NCI-H146 treated with DMSO at 0.1 percent for 48 hours (cell line): ENCODE results near the gene TRERF1.

ENCODE experiments used
- DNase-seq: peaks from one replicate; lab custom pipeline; 2025; ENCODE audit not compliant: unreplicated experiment; lab: John Stamatoyannopoulos, UW

TRERF1 gene

DNA sequence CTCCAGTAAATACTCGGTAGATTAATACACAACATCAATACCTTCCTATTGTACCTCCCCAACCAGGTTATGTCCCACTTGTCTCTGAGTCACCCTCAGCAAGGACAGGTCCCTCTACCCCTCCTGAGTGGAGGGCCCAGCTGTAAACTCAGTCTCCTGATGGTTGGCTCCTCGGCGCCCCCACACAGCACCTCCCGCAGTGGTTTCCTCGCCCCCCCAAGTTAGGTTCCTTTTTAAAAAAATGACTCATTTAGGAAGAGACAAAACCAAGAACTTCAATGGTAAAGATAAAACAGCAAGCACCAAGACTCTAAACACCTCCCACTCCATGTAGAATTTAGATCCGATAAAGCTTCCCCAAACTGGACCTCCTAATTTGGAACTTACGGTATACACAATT, 83.5 kb downstream of the TRERF1 start:
- no peak for DNase-seq

DNA sequence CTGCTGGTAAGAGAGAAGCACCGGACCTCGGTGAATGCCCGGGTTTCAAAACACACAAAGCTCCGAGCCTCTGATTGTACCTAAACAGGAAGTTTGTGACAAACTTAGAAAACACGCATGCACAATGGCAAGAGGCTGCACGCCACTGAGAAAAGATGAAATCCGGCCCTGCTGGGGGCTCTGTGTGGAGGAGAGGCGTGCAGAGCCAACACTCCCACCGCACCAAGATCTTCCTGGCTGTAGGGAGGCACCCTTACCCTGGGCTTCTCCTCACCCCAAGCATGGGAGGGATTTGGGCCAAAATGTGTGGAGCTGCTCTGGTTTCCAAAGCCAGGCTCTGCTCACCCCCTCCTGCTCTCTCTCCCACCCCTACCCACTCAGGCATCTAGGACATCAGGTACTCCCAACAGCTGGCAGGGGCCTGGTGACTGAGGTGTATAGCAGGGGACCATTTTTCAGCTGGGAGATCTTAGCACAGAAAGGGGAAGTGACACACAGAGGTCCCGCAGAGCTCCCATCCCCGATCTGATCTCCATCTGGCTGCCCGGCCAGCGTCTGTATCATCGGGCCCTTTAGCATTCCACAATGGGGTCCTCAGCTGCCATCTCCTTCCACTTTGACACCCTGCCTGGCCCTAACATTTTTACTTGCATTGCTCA, 84.2 kb downstream of the TRERF1 start:
- no peak for DNase-seq

DNA sequence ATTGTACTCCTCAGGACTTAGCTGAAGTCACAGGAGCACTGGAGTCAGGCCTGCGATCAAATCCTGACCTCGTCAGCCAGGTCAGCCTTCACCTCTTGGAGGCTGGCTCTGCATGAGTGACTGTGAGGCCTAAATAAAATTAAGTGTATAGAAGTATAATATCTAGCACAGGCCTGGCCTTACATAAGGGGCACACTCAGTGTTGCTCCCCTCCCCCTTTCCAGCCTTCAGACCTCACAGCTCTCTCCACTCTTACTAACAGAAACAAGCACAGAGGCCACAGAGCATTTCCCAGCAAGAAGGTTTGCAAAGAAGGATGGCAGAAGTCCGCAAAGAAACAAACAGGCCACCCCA, 84.8 kb downstream of the TRERF1 start:
- no peak for DNase-seq

DNA sequence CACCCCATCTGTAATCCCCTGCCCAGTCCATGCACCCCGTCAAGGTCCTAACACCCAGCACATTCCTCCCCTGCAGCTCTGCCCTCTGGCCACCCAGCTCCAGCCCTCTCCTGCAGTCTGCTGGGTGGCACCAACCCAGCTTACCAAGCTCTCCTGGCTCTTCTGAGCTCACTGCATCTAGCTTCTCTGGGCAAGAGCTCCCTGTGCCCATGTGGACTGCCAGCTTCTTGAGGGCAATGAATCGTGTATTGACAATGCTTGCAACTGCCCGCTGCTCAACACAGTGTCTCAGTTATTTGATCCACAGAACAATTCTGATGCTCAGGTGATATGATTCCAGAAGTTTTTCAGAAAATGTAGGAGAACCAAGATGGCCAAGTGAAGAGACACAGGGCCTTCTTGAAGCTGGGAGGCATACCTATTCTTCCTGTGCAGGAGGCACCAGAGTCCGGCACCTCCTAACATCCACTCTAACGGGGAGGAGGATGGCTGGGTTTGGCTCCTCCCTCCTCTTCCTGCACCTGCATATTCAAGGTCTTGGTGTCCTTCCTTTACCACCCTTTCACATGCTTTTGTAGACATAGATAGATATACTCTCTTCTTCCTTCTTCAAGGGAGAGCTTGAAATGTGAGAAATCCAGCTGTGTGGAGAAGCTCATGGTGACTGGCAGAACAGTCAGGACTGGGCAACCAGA, 85.6 kb downstream of the TRERF1 start:
- DNase-seq, result no peak

DNA sequence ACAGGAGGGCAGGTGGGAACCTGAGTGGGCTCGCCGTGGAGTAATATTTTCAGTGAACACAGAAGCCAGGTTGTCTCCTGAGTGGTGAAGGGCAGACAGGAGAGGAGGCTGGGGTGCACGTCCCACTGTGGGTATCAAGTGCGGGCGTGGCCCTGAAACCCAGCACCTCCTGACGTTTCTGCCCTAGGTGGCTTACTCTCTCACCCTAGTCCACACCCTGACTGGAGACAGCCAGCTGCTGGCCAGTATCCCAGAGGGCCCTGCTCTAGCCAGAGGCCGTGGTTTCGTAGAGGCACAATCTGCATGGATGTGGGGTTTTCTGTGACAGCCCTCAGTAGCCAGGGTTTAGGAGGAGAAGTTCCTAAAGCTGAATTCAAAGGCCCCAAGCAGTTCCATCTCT, 86.7 kb downstream of the TRERF1 start:
- no peak for DNase-seq

DNA sequence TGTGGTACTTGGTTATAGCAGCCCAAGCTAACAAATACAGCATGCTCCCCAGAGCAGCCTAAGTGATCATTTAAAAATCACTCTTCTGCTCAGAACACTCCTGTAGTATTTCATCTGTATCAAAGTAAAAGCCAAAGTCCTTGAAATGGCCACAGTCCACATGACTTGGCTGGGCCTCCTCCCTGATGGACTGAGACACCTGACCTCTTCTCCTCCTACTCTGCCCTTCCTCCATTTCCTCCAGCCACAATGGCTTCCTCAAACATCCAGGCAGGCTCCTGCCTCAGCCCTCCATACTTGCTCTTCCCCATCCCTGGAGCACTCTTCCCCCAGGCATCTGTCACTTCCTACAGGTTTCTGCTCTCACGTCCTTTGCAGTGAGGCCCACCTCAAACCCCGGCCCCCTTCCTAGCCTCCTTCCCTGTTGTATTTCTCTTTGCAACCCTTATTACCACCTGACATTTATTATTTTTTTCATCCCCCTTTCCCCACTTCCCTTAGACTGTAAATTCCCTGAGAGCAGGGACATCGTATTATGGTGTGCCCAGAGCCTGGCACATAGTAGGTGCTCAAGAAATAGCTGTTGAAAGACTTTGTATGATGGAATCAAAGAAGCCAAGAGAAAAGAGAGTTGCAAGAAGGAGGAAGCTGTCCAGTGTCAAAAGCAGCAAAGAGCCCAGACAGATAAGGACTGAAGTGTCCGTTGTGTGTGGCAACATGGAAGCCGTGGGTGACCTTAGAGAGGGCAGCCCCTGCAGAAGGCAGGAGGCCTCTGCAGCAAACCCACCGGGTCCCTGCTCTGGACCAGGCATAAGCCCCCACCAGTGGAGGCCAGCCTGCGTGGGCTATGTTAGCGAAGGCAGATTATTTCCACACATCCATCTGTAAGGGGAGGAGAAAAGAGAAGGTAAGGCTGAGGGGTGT, 87.5 kb downstream of the TRERF1 start:
- DNase-seq, result no peak

DNA sequence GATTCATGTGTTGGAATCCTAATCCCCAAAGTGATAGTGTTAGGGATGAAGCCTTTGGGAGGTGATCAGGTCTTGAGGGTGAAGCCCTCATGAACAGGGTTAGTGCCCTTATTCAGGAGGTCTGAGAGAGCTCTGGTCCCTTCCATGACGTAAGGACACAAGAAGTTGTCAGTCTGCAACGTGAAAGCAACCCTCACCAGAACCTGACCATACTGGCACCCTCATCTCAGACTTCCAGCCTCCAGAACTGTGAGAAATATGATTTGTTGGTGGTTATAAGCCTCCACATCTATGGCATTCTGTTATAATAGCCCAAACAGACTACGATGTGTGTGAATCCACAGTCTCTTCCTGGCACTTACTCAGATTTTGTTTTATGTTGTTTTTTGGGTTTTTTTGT, 90.7 kb downstream of the TRERF1 start:
- no peak for DNase-seq

DNA sequence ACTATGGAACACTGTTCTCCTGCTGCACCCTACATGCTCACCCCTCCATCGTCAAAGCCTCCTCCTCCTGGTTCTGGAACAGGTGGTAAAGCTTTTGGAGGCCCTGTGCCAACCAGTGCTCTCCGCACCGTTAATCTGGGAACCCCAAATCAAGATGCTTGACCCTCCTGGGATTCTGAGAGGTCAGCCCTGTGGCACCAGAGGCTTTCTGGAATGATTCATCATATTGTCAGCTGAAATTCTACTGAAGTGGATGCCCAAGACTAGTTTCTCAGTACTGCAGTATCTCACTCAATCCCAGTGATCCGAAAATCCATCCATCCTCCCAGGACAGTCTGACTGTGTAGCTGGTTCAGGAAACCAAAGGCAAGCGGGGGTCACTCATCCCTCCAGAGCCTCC, 92.7 kb downstream of the TRERF1 start:
- no peak for DNase-seq

DNA sequence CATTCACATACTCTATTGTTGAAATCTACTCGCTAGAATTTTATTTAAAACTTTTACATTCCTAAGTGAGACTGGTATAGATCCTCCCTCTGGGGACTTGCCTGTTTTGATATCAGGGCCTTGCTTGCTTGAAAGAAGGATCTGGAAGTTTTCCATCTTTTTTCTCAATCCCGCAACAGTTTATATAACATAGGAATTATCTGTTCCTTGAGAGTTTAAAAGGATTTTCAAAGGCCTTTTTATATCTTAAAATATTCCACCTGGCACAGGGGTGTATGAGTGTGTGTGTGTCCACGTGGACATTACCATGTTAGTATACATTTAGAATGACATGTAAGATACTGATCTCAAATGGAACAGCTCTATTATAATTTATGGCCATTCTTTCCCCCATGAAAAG, 96.3 kb downstream of the TRERF1 start:
- no peak for DNase-seq

DNA sequence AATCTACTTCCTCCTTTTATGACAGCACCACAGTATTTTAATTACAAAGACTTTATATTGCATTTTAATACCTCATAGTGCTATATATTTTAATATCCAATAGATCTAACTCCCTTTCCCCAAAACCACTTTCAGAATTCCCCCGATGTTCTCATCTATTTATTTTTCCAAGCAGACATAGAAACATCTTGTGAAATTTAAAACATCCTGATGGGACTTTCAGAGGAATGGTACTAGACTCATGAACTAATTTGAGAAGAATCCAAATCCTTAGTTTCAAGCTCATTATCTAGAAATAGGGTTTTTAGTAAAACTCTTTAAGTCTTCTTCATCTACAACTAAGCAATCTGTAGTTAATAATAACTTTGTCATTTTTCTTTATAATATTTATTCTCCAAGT, 97.0 kb downstream of the TRERF1 start:
- no peak for DNase-seq

DNA sequence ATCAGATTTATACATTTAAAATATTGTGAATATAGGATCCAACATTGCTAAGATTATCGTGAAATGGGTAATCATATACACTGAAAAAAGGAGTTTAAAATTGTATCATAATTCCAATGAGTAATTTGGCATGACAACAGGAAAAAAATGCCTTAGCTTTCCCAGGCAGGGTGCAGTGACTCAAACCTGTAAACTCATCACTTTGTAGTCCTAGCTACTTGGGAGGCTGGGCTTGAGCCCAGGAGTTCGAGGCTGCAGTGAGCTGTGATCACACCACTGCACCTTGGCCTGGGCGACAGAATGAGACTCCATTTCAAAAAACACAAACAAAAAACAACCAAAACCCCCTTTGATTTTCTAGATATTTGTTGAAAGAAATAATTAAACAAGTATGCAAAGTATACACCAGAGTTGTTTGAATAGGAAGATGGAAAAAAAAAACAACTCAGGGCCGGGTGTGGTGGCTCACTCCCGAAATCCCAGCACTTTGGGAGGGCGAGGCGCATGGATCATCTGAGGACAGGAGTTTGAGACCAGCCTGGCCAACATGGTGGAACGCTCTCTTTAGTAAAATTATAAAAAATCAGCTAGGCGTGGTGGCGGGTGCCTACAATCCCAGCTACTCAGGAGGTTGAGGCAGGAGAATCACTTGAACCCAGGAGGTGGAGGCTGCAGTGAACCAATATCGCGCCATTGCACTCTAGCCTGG, 98.7 kb downstream of the TRERF1 start:
- DNase-seq, result no peak

DNA sequence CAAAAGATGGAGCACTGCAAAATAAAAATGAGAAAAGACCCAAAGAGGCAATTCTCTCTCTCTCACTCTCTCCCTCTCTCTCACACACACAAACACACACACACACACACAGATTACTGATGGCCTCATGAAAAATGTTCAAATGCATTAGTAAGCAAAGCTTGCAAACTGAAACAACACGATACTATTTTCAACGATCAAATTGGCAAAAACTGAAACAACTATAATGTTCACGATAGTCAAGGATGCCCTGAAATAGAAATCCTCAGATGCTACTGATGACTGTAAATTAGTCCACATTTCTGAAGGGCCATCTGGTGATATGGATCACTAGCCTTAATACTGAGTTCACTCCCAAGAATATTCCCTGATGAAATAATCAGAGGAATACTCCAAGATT, 100.8 kb downstream of the TRERF1 start:
- no peak for DNase-seq

DNA sequence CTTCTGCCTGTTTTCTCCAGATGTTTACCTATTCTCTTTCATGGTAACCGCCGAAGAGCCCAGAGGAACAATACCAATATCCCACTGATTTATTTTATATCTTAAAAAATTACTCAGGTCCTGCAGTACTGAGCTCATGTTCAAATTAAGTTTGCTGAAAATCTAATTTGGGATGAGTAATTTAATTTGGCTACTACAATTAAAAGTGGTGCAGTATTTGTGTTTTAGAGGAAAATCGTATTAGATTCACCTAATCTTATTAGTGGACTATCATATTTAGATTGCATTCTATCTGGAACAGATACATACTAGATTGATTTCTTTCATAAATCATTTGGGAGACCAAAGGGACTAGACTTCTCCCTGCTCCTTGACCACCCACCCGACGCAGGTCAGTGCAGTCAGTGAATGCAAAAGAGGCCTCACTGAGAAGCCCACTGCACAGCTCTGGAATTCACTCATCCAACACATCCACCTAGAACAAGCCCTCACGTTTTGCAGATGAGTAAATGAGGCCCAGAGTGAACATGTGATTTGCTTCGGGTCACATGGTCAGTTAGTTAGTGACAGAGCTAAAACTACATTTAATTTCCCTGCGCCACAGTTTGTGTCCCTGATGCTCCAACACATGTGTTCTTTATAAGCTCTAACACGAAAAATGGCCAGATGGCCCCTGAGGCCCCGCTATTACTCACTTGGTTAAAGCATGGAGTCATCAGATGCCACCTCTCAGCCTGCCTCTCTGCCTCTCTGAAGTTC, 101.8 kb downstream of the TRERF1 start:
- DNase-seq, result no peak

DNA sequence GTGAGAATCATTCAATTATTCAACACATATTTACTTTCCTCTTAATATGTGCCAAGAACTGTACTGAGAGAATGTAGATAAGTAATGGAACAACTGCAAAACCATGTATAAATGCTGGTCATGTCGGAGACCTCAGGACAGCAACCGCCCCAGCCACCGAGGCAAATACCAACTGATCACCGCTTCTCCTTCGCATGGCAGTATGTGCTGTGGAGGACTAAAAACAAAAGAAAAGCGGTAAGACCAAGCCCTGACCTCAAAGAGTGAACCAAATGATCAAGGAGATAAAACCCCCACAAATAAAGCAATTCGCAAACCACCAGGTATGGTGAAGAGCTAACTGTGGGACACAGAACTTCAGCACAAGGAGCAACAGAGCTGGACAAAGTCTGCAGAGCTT, 104.3 kb downstream of the TRERF1 start:
- DNase-seq, result no peak

DNA sequence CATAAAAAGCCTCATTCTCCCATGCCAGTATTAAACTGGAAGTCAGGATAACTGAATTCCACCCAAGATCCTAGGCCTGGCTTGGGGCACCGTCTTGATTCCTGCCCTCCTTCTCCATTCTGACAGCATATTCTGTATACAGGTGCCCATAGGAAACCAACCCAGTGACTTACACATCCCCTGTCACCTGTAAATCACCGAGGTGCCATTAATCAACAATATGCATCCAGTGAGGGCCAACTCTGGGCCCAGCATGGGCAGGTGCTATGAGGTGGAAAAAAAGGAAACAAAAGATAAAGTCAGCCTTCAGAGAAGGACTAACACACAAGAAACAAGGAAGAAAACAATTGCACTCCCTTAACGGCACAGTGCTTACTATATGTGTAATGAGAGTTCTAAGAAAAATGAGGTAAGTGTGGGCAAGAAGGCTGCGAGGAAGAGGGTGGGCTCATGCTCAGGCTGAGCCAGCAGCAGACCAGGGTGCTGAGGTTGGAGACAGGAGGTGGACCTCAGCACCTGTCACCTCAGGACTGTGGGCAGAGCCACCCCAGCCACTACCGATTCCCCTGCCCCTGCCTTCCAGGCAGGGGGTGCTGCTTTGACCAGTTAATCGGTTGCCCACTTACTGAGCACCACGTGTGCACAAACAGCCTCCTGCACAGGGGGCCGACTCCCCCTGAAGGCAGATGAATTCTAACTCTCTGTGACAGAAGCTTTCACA, 105.9 kb downstream of the TRERF1 start:
- DNase-seq, result peak; percentile 42

DNA sequence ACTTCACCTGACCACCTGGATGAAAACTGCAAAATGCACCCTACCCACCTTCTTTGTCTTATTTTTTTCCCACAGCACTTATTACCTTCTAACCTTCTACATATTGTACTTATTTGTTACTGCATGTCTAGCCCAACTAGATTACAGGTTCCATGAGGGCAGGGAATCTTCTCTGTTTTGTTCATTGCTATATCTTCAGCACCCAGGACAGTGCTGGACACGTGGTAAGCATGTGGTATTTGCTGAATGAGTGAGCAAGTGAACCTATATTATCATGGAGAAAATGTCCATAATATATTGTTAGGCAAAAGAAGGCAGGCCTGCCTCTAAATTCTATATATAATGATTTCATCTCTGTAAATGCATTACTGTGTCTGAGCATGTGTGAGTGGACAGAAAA, 107.0 kb downstream of the TRERF1 start:
- no peak for DNase-seq

DNA sequence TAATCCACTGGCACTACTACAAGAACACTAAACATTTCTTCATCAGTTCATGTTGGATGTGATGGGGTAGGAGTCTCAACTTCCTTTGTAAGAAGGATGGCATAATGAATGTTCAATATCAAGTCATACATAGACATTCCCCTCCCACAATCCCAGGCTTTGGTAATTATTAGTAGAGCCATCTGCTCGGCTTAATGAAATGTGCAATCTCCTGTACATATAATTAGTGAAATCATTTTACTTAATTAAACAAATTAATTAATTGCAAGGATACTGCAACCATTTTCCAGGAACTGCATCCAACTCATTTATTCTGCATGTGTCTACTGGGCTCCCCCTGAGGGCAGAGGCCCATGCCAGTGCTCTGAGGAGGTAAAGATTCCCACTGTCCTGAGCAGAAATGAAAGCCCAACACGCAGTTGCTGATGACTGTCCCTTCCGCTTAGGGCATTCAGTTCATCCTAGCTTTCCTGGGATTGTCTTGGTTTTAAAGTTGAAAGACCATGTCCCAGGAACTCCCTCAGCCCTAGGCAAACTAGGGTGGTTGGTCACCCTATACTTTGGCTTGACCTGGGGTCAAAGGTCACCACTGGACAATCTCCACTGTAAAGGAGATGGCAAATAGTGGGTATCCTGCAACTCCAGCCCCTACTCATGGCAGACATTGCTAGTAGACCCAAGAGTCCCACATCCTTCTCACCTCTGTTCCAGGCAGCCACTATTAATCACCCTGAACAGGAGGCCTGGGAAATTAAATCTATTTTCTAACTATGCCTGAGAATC, 109.8 kb downstream of the TRERF1 start:
- DNase-seq, result no peak

DNA sequence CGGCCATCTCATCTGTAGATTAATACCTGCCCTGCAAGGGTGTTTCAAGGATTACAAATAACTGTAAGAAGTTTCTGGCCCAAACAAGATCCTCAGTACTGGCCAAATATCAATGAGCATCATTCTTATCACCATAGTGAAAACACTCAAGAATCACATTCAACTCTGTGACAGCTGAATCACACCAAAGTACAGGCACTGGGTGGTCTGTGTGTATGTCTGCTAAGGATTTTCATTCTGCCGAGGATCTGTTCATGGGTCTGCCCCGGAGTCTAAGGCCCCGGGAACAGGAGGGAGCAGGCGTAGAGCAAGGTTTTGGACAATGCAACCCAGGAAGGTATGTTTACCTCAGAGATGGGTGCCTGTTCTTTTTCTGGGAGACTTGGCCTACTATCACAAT, 110.5 kb downstream of the TRERF1 start:
- no peak for DNase-seq

DNA sequence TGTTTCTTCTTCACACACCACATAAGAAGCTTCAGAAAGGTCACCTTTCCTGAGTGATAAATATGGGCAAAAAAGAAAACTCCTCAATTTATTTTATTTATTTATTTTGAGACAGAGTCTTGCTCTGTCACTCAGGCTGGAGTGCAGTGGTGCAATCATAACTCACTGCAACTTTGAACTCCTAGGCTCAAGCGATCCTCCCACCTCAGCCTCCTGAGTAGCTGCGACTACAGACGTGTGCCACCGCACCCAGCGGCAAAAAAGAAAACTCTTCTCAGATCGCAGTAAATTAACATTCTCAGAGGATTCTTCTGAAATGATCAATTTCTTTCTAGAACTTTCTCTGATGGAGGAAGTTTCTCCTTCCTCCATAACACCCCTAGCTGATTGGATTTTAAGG, 111.2 kb downstream of the TRERF1 start:
- DNase-seq, result no peak
